GM12892 (cell line): ENCODE results near the gene KLF16.

ENCODE experiments used
- POLR2AphosphoS5 ChIP-seq: IDR thresholded peaks from 2 replicates; pipeline ENCODE4 v1.6.1; 2011; ENCODE audit warnings: low read depth, low read length, control low read depth
- TAF1 ChIP-seq: IDR thresholded peaks from 2 replicates; pipeline ENCODE4 v1.6.1; 2011; ENCODE audit warnings: low read depth, mild to moderate bottlenecking, control low read depth, low read length, borderline replicate concordance

- no peak for TF ChIP-seq TAF1
- TF ChIP-seq POLR2AphosphoS5, result no peak
Observed at GRCh38 chr19:1851654-1852580, 11.5 kb downstream of the KLF16 start.
